Cardiac ventricle fibroblast (primary cell): ENCODE data around the gene STRIP1. TPM values are rescaled to one million over a fixed set of nuclear protein-coding genes. Genes with fewer than 3 reads are reported as not detected.

Experiments used
- total RNA-seq: library from RNA; depleted of rRNA; stranded (reverse); fragments of >200 nt; gene quantifications from 2 replicates; pipeline ENCODE4 v1.2.3, GENCODE V29; 2015

STRIP1 gene, protein sequence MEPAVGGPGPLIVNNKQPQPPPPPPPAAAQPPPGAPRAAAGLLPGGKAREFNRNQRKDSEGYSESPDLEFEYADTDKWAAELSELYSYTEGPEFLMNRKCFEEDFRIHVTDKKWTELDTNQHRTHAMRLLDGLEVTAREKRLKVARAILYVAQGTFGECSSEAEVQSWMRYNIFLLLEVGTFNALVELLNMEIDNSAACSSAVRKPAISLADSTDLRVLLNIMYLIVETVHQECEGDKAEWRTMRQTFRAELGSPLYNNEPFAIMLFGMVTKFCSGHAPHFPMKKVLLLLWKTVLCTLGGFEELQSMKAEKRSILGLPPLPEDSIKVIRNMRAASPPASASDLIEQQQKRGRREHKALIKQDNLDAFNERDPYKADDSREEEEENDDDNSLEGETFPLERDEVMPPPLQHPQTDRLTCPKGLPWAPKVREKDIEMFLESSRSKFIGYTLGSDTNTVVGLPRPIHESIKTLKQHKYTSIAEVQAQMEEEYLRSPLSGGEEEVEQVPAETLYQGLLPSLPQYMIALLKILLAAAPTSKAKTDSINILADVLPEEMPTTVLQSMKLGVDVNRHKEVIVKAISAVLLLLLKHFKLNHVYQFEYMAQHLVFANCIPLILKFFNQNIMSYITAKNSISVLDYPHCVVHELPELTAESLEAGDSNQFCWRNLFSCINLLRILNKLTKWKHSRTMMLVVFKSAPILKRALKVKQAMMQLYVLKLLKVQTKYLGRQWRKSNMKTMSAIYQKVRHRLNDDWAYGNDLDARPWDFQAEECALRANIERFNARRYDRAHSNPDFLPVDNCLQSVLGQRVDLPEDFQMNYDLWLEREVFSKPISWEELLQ
- total RNA-seq = 25.1 and 31.8 TPM in 2 replicates

GRCh38 chr1:110034451-110035235 lies at the start of gene STRIP1:
Gene STRIP1 (plus strand): TSS chr1:110034624. CDS start chr1:110034638, 14 bp downstream.

DNA sequence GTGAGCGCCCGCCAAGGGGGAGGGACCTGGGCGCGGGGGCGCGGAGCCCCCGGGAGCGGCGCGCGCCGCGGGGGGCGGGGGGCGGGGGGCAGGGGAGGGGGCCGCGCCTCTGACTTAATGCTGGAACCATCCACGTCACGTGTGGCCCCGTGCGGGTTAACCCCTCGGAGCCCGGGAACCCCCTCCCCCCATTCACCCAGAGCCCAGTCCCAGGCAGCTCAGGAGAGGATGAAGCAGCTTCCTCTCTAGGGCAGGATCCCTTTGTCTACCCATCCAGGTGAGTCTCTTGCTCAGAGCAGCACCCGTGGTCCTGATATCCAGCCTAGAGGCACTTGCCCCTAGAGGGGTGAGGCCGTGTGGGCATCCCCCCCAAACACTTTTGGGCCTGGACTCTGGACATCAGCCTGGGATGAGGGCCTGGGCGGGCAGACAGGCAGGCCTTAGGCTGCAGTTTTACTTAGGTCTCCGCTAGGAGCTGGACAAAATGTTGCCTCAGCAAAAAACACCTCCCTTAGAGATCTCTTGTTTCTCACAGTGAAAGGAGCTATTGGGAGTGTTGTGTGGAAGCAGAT lies 36.3 kb downstream of the STRIP1 start, which contains the start of gene ALX3:
TSS of gene ALX3 (minus strand) at position 2 of the 572 bp plus-strand sequence. CDS start 60 bp downstream, outside the sequence.

Other genes starting within 250 kb of the STRIP1 start
- gene CSF1, start 123.8 kb upstream of the STRIP1 start, total RNA-seq = 261 and 268 TPM in 2 replicates
- 58.4 and 63.2 TPM in 2 replicates for gene AHCYL1, start 49.9 kb upstream of the STRIP1 start, total RNA-seq
- not detected in 2 replicates for gene ALX3, start 36.0 kb downstream of the STRIP1 start, total RNA-seq
- gene UBL4B, start 77.8 kb downstream of the STRIP1 start, total RNA-seq = not detected in 2 replicates
- gene SLC6A17, start 115.9 kb downstream of the STRIP1 start, total RNA-seq = 0.12 and 0.15 TPM in 2 replicates
- gene KCNC4, start 175.7 kb downstream of the STRIP1 start, total RNA-seq = 4.1 and 4.6 TPM in 2 replicates